Ishikawa (cell line): ENCODE measurements around the gene SALL1.

ENCODE experiments used
- CEBPB ChIP-seq: IDR thresholded peaks from 2 replicates; pipeline ENCODE4 v1.6.1; 2012
- CREB1 ChIP-seq: IDR thresholded peaks from 2 replicates; pipeline ENCODE4 v1.6.1; 2012; ENCODE audit warnings: low read depth
- EGR1 ChIP-seq: IDR thresholded peaks from 2 replicates; pipeline ENCODE4 v1.6.1; 2012
- EP300 ChIP-seq: IDR thresholded peaks from 2 replicates; pipeline ENCODE4 v1.6.1; 2012; ENCODE audit warnings: borderline replicate concordance
- FOXM1 ChIP-seq: IDR thresholded peaks from 2 replicates; pipeline ENCODE4 v1.6.1; 2012; ENCODE audit warnings: low read depth, borderline replicate concordance
- MAX ChIP-seq: IDR thresholded peaks from 2 replicates; pipeline ENCODE4 v1.6.1; 2012
- NFIC ChIP-seq: IDR thresholded peaks from 2 replicates; pipeline ENCODE4 v1.6.1; 2012
- RAD21 ChIP-seq: IDR thresholded peaks from 2 replicates; pipeline ENCODE4 v1.6.1; 2012; ENCODE audit warnings: low read depth
- REST ChIP-seq: IDR thresholded peaks from 2 replicates; pipeline ENCODE4 v1.6.1; 2012; ENCODE audit warnings: low read depth, mild to moderate bottlenecking
- TAF1 ChIP-seq: IDR thresholded peaks from 2 replicates; pipeline ENCODE4 v1.6.1; 2012; ENCODE audit warnings: low read depth, mild to moderate bottlenecking
- TCF12 ChIP-seq: IDR thresholded peaks from 2 replicates; pipeline ENCODE4 v1.6.1; 2012; ENCODE audit warnings: low read depth
- TEAD4 ChIP-seq: IDR thresholded peaks from 2 replicates; pipeline ENCODE4 v1.6.1; 2012
- USF1 ChIP-seq: IDR thresholded peaks from 2 replicates; pipeline ENCODE4 v1.6.1; 2012
- YY1 ChIP-seq: IDR thresholded peaks from 2 replicates; pipeline ENCODE4 v1.6.1; 2012; ENCODE audit warnings: low read depth
- ZBTB7A ChIP-seq: IDR thresholded peaks from 2 replicates; pipeline ENCODE4 v1.6.1; 2012; ENCODE audit warnings: low read depth

SALL1 gene

GRCh38 chr16:51165043-51165442 lies 14.0 kb upstream of the SALL1 start:
- no peak for TF ChIP-seq YY1
- TF ChIP-seq ZBTB7A, result no peak
- no peak for TF ChIP-seq TAF1
- TF ChIP-seq RAD21, result no peak
- no peak for TF ChIP-seq NFIC
- no peak for TF ChIP-seq TEAD4
- no peak for TF ChIP-seq FOXM1
- no peak for TF ChIP-seq TCF12
- no peak for TF ChIP-seq EGR1
- TF ChIP-seq CREB1, result no peak
- no peak for TF ChIP-seq EP300
- TF ChIP-seq REST, result no peak
- TF ChIP-seq USF1, result no peak
- TF ChIP-seq CEBPB, result no peak
- no peak for TF ChIP-seq MAX

- TF ChIP-seq CEBPB (peak; percentile 82), TEAD4 (no peak)
These were observed 13.5 kb upstream of the SALL1 start for GRCh38 chr16:51164574-51164973.

- TF ChIP-seq CREB1 (no peak), FOXM1 (no peak), RAD21 (no peak), USF1 (no peak), CEBPB (no peak)
These were observed 13.0 kb upstream of the SALL1 start for GRCh38 chr16:51163894-51164566.

GRCh38 chr16:51163366-51163765 lies 12.3 kb upstream of the SALL1 start:
- TF ChIP-seq REST (no peak), CREB1 (no peak), TEAD4 (no peak), TAF1 (no peak), NFIC (no peak)

GRCh38 chr16:51161440-51162195 lies 10.5 kb upstream of the SALL1 start:
- TF ChIP-seq TEAD4 (no peak), NFIC (peak; percentile 36)

GRCh38 chr16:51159865-51160264 lies 8.8 kb upstream of the SALL1 start:
- TF ChIP-seq USF1 (no peak), YY1 (no peak), NFIC (no peak), FOXM1 (no peak), TCF12 (no peak), RAD21 (no peak), EGR1 (no peak), CREB1 (no peak), TAF1 (no peak), MAX (no peak), ZBTB7A (no peak), CEBPB (no peak), REST (no peak), TEAD4 (no peak), EP300 (no peak)
